Bone marrow (tissue), 2 donors: ENCODE data around the gene DNAJC2.
"Not testable (repeated sequence)": the region's sequence is repeated elsewhere in the genome, so short reads cannot be mapped to it uniquely, and the experiment has no call there.

Experiments
- DNase-seq, 2 donors: peaks; one replicate each; lab custom pipeline; 2025; lab: John Stamatoyannopoulos, UW

DNAJC2 gene

DNA sequence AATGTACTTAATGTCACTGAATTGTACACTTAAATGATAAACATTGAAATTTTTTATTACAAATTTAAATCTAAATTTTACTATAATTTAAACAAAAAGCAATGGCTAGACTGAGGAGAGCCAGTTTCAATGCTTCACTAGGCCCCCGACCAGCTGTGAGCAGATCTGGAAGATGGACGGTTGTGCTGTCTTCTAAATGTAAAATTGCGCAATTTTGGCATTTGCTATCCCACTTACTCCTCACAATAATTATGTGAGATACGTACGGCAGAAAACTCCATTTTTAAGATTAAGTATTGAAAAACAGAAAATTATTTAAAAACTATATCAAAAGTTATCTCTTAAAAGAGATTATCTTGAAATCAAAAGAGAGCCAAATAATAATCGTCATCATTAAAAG, 71.2 kb downstream of the DNAJC2 start:
- not testable (repeated sequence) for DNase-seq

DNA sequence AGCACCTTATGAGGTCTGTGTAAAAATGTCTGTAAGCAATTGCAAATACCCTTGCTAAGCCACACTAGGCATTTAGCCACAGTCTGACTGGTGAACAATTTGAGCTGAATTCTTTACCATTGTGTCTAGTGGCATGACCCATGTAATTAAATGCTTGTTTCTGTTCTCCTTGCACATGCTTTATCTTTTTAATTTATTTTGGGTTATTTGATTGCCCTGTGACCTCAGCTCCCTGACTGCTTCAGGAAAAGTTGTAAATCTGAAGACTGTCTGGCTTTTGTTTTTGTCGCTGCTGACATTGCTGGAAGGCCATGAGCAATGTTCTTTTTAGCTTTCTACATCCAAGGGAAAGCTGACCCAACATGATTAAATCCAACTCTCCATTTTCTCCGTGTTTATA, 78.3 kb downstream of the DNAJC2 start:
- DNase-seq, result not testable (repeated sequence)

DNA sequence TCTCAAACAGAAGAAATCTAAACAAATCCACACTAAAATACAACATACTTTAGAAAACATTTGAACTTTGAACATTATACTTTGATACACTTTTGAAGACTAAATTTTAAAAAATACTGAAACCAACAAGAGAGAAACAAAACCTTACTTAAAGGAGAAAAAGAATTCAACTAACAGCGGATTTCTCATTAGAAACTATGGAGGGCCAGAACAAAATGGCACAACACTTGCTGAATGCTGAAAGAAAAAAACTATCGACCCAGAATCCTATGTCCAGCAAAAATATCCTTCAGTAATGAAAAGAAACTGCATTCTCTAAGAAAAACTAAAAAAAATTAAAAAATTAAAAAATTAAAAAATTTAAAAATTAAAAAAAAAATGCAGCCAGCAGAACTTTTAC, 80.5 kb downstream of the DNAJC2 start:
- DNase-seq, result not testable (repeated sequence)
